SK-N-SH (cell line): ENCODE measurements around the gene LPP. TPM values are rescaled to one million over a fixed set of nuclear protein-coding genes. Genes with fewer than 3 reads are reported as not detected.

Experiments
- CTCF ChIA-PET: fragments of 300-600, 350-600 bp; formaldehyde crosslinking; extraction: SDS; loops from one replicate; lab custom pipeline; 2021; lab: Yijun Ruan, JAX
- POLR2A ChIA-PET: fragments of 350-600 bp; sonication (Branson Sonifier 250); formaldehyde crosslinking; extraction: SDS; loops from one replicate; lab custom pipeline; 2020; ENCODE audit warnings: antibody characterized with exemption, inconsistent platforms; lab: Yijun Ruan, JAX
- DNase-seq: peaks from one replicate; pipeline ENCODE4 v3.0.0; 2012
- H2AFZ ChIP-seq: fragments of 200-600 bp; sonication (generic); 2 replicates; pipeline ENCODE4 v1.8.1; 2016; ENCODE audit warnings: antibody characterized with exemption, mild to moderate bottlenecking, low read depth
- H3F3A ChIP-seq: fragments of 200-600 bp; sonication (generic); replicated peaks from 2 replicates; pipeline ENCODE3; 2016; ENCODE audit warnings: antibody characterized with exemption, mild to moderate bottlenecking; ENCODE audit not compliant: insufficient read depth
- H3K27ac ChIP-seq, 2 experiments: fragments of 200-500 bp in 1 of 2; fragments of 200-600 bp in 1 of 2; sonication (Bioruptor generic) in 1 of 2; sonication (generic), shearing (Covaris generic) in 1 of 2; 2 replicates each; pipeline versions ENCODE4 v1.5.1 to v1.6.1; 2014 to 2016; ENCODE audit warnings: low read depth in 2 of 2, inconsistent platforms in 1 of 2, low read length in 1 of 2, mild to moderate bottlenecking in 1 of 2, mixed read lengths in 1 of 2
- H3K27me3 ChIP-seq: fragments of 200-600 bp; sonication (generic), shearing (Covaris generic); 2 replicates; pipeline ENCODE4 v1.6.1; 2016; ENCODE audit warnings: mixed run types; ENCODE audit not compliant: insufficient read depth
- H3K36me3 ChIP-seq, 2 experiments: fragments of 200-500 bp in 1 of 2; fragments of 200-600 bp in 1 of 2; sonication (Bioruptor generic) in 1 of 2; sonication (generic) in 1 of 2; replicated peaks in 1 of 2; 2 replicates each; pipeline versions ENCODE3 to v1.5.1; 2014 to 2016; ENCODE audit warnings: low read length in 1 of 2, mild to moderate bottlenecking in 1 of 2; ENCODE audit not compliant: insufficient read depth in 2 of 2, control insufficient read depth in 1 of 2
- H3K4me1 ChIP-seq, 2 experiments: fragments of 200-500 bp in 1 of 2; fragments of 200-600 bp in 1 of 2; sonication (Bioruptor generic) in 1 of 2; sonication (generic), shearing (Covaris generic) in 1 of 2; 2 replicates each; pipeline versions ENCODE4 v1.5.1 to v1.6.1; 2014 to 2016; ENCODE audit warnings: low read depth in 1 of 2, low read length in 1 of 2, mixed run types in 1 of 2; ENCODE audit not compliant: insufficient read depth in 2 of 2, control insufficient read depth in 1 of 2
- H3K4me2 ChIP-seq: fragments of 200-600 bp; sonication (generic), shearing (Covaris generic); 2 replicates; pipeline ENCODE4 v1.6.1; 2017; ENCODE audit warnings: mixed run types
- H3K4me3 ChIP-seq, 2 experiments: fragments of 200-500 bp in 1 of 2; fragments of 200-600 bp in 1 of 2; sonication (Bioruptor generic) in 1 of 2; sonication (generic), shearing (Covaris generic) in 1 of 2; 2 replicates each; pipeline versions ENCODE4 v1.5.1 to v1.8.1; 2014 to 2016; ENCODE audit warnings: low read depth in 2 of 2, inconsistent platforms in 1 of 2, low read length in 1 of 2, mild to moderate bottlenecking in 1 of 2, mixed read lengths in 1 of 2, moderate library complexity in 1 of 2
- H3K79me2 ChIP-seq: fragments of 200-600 bp; sonication (generic); 2 replicates; pipeline ENCODE4 v1.8.1; 2017; ENCODE audit warnings: mild to moderate bottlenecking; ENCODE audit not compliant: insufficient read depth
- H3K9ac ChIP-seq: fragments of 200-600 bp; sonication (generic); 2 replicates; pipeline ENCODE4 v1.6.1; 2017; ENCODE audit warnings: mixed run types
- H3K9me2 ChIP-seq: fragments of 200-600 bp; sonication (generic); 2 replicates; pipeline ENCODE4 v1.6.1; 2017; ENCODE audit warnings: mixed run types
- H3K9me3 ChIP-seq: fragments of 200-600 bp; sonication (generic); 2 replicates; pipeline ENCODE4 v1.6.1; 2017; ENCODE audit warnings: mixed run types, mild to moderate bottlenecking, moderate library complexity
- H4K20me1 ChIP-seq: fragments of 200-600 bp; sonication (generic); 2 replicates; pipeline ENCODE4 v1.6.1; 2017; ENCODE audit warnings: mild to moderate bottlenecking, mixed run types; ENCODE audit not compliant: insufficient read depth
- CHD2 ChIP-seq: fragments of 150-350 bp; IDR thresholded peaks from 2 replicates; pipeline ENCODE4 v1.6.1; 2018; ENCODE audit warnings: low read length; ENCODE audit not compliant: partially characterized antibody
- ELF1 ChIP-seq: IDR thresholded peaks from 2 replicates; pipeline ENCODE4 v1.4.0; 2012
- FOSL2 ChIP-seq: IDR thresholded peaks from 2 replicates; pipeline ENCODE4 v1.4.0; 2012; ENCODE audit warnings: low read depth, mild to moderate bottlenecking, moderate library complexity, borderline replicate concordance
- FOXJ3 ChIP-seq: sonication (generic); formaldehyde crosslinking; IDR thresholded peaks from 2 replicates; pipeline ENCODE4 v1.5.1; 2020; ENCODE audit warnings: mild to moderate bottlenecking, missing genetic modification reagents
- GATA2 ChIP-seq: sonication (generic); formaldehyde crosslinking; IDR thresholded peaks from 2 replicates; pipeline ENCODE4 v1.5.0; 2020; ENCODE audit warnings: mild to moderate bottlenecking, missing genetic modification reagents
- JUND ChIP-seq: IDR thresholded peaks from 2 replicates; pipeline ENCODE4 v1.4.0; 2012
- MEF2A ChIP-seq: IDR thresholded peaks from 2 replicates; pipeline ENCODE4 v1.4.0; 2012; ENCODE audit warnings: low read depth, borderline replicate concordance
- PBX3 ChIP-seq: IDR thresholded peaks from 2 replicates; pipeline ENCODE4; 2012
- RFX5 ChIP-seq: IDR thresholded peaks from 2 replicates; pipeline ENCODE4 v1.6.1; 2012; ENCODE audit warnings: mild to moderate bottlenecking, improper control_type of control experiment, low read length
- SMC3 ChIP-seq: IDR thresholded peaks from 2 replicates; pipeline ENCODE4 v1.6.1; 2012; ENCODE audit warnings: low read depth, low read length, improper control_type of control experiment
- TCF12 ChIP-seq: IDR thresholded peaks from 2 replicates; pipeline ENCODE4 v1.4.0; 2012
- USF2 ChIP-seq: fragments of 150-350 bp; IDR thresholded peaks from 2 replicates; pipeline ENCODE4 v1.6.1; 2017; ENCODE audit warnings: antibody characterized with exemption, low read length, low read depth, borderline replicate concordance
- WGBS: methylation state at CpG from one replicate; pipeline ENCODE4 v1.1.6; 2017; ENCODE audit warnings: low lambda C conversion rate; 5-methylcytosine and 5-hydroxymethylcytosine counted together
- polyA plus RNA-seq, 3 experiments: library from polyadenylated mRNA; depleted of rRNA; stranded (reverse); fragments of >200 nt; gene quantifications; 2 replicates each; pipeline ENCODE4 v1.2.3, GENCODE V29; 2012
- TF ChIP-seq, protein P1 (sequence below): IDR thresholded peaks from 2 replicates; pipeline ENCODE4 v1.4.0; 2012; ENCODE audit warnings: low read depth
- TF ChIP-seq, protein P2 (sequence below): IDR thresholded peaks from 2 replicates; pipeline ENCODE4 v1.4.0; 2012; ENCODE audit warnings: low read depth, borderline replicate concordance
- TF ChIP-seq, protein P3 (sequence below): IDR thresholded peaks from 2 replicates; pipeline ENCODE4 v1.6.1; 2012; ENCODE audit warnings: mild to moderate bottlenecking, low read depth, low read length, moderate library complexity

LPP gene
- polyA plus RNA-seq, 1 of the 3 experiments (the other 2 are of a cell fraction): 6.6 TPM

GRCh38 chr3:188134079-188134478 is 19.9 kb upstream of the LPP start:
- ChIA-PET POLR2A (no interaction called here), CTCF (no interaction called here)
- no peaks in the 10 kb centered on the region for H3K4me1 ChIP-seq
- TF ChIP-seq FOSL2: no peak
- no peak overlapping the region for H2AFZ ChIP-seq
- whole genome bisulfite sequencing: 48% methylated on average over 1 of the region's 1 CpG
- no peaks in the 10 kb centered on the region for H3K27me3 ChIP-seq
- no peak overlapping the region for H3K9ac ChIP-seq
- no peaks in the 10 kb centered on the region for H3K79me2 ChIP-seq
- H3K27ac ChIP-seq: no peak overlapping the region
- DNase-seq: no peak
- H3K4me2 ChIP-seq: no peak overlapping the region
- no peaks in the 10 kb centered on the region for H3K9me2 ChIP-seq
- H3K36me3 ChIP-seq: no peaks in the 10 kb centered on the region
- H3F3A ChIP-seq: peaks cover 6% of the 10 kb centered on the region
- no peak overlapping the region for H3K4me3 ChIP-seq
- H4K20me1 ChIP-seq: no peaks in the 10 kb centered on the region
- no peaks in the 10 kb centered on the region for H3K9me3 ChIP-seq

GRCh38 chr3:188134856-188135255 is 19.1 kb upstream of the LPP start:
- POLR2A ChIA-PET: no interaction called here
- CTCF ChIA-PET: no interaction called here
- no peak overlapping the region for H3K4me2 ChIP-seq

More at GRCh38 chr3:188134856-188135255, 19.1 kb upstream of the LPP start:
- H3K9me3 ChIP-seq: no peaks in the 10 kb centered on the region
- no peak for TF ChIP-seq USF2
- no peak for TF ChIP-seq FOXJ3 (CRISPR knock-in tag)
- TF ChIP-seq, protein P1, sequence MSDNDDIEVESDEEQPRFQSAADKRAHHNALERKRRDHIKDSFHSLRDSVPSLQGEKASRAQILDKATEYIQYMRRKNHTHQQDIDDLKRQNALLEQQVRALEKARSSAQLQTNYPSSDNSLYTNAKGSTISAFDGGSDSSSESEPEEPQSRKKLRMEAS: no peak
- TF ChIP-seq, protein P2, sequence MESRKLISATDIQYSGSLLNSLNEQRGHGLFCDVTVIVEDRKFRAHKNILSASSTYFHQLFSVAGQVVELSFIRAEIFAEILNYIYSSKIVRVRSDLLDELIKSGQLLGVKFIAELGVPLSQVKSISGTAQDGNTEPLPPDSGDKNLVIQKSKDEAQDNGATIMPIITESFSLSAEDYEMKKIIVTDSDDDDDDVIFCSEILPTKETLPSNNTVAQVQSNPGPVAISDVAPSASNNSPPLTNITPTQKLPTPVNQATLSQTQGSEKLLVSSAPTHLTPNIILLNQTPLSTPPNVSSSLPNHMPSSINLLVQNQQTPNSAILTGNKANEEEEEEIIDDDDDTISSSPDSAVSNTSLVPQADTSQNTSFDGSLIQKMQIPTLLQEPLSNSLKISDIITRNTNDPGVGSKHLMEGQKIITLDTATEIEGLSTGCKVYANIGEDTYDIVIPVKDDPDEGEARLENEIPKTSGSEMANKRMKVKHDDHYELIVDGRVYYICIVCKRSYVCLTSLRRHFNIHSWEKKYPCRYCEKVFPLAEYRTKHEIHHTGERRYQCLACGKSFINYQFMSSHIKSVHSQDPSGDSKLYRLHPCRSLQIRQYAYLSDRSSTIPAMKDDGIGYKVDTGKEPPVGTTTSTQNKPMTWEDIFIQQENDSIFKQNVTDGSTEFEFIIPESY: no peak
- no peak for TF ChIP-seq MEF2A
- no peak for TF ChIP-seq GATA2 (CRISPR knock-in tag)
- TF ChIP-seq SMC3: no peak
- TF ChIP-seq, protein P3, sequence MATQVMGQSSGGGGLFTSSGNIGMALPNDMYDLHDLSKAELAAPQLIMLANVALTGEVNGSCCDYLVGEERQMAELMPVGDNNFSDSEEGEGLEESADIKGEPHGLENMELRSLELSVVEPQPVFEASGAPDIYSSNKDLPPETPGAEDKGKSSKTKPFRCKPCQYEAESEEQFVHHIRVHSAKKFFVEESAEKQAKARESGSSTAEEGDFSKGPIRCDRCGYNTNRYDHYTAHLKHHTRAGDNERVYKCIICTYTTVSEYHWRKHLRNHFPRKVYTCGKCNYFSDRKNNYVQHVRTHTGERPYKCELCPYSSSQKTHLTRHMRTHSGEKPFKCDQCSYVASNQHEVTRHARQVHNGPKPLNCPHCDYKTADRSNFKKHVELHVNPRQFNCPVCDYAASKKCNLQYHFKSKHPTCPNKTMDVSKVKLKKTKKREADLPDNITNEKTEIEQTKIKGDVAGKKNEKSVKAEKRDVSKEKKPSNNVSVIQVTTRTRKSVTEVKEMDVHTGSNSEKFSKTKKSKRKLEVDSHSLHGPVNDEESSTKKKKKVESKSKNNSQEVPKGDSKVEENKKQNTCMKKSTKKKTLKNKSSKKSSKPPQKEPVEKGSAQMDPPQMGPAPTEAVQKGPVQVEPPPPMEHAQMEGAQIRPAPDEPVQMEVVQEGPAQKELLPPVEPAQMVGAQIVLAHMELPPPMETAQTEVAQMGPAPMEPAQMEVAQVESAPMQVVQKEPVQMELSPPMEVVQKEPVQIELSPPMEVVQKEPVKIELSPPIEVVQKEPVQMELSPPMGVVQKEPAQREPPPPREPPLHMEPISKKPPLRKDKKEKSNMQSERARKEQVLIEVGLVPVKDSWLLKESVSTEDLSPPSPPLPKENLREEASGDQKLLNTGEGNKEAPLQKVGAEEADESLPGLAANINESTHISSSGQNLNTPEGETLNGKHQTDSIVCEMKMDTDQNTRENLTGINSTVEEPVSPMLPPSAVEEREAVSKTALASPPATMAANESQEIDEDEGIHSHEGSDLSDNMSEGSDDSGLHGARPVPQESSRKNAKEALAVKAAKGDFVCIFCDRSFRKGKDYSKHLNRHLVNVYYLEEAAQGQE: no peak
- TF ChIP-seq CHD2: no peak
- no peak for TF ChIP-seq ELF1
- TF ChIP-seq TCF12: no peak
- TF ChIP-seq JUND: no peak
- no peak for TF ChIP-seq PBX3
- no peak for TF ChIP-seq RFX5
- TF ChIP-seq, all 33 proteins: peak for 0
- no peaks in the 10 kb centered on the region for H3K4me1 ChIP-seq
- H3K9ac ChIP-seq: no peak overlapping the region
- no peak for DNase-seq
- H3K27ac ChIP-seq: no peak overlapping the region
- H3K4me3 ChIP-seq: no peak overlapping the region
- no peaks in the 10 kb centered on the region for H3K27me3 ChIP-seq
- 59% methylated on average over 1 of the region's 1 CpG for WGBS
- peaks cover 6% of the 10 kb centered on the region for H3F3A ChIP-seq
- no peaks in the 10 kb centered on the region for H4K20me1 ChIP-seq
- no peak overlapping the region for H2AFZ ChIP-seq
- H3K9me2 ChIP-seq: no peaks in the 10 kb centered on the region
- H3K36me3 ChIP-seq: no peaks in the 10 kb centered on the region
- no peaks in the 10 kb centered on the region for H3K79me2 ChIP-seq
